Adipocyte (in vitro differentiated cells): ENCODE results near the gene ETF1.
A peak's percentile ranks its signal among the peaks of the same experiment; 100 is the strongest.

Source experiments
- DNase-seq: peaks from one replicate; pipeline ENCODE4 v3.0.0-alpha.2; 2015; ENCODE audit warnings: low read depth
- H3K27me3 ChIP-seq: replicated peaks from 2 replicates; pipeline ENCODE4 v1.7.0; 2013; ENCODE audit warnings: mild to moderate bottlenecking, low read length, moderate library complexity; ENCODE audit not compliant: control insufficient read depth, insufficient read depth
- H3K36me3 ChIP-seq: 2 replicates; pipeline ENCODE4 v1.7.0; 2013; ENCODE audit warnings: low read length, mild to moderate bottlenecking, moderate library complexity; ENCODE audit not compliant: control insufficient read depth, insufficient read depth, severe bottlenecking
- H3K4me1 ChIP-seq: 2 replicates; pipeline ENCODE4 v1.7.0; 2013; ENCODE audit warnings: mild to moderate bottlenecking, low read length, moderate library complexity; ENCODE audit not compliant: control insufficient read depth, insufficient read depth
- H3K4me3 ChIP-seq: 2 replicates; pipeline ENCODE4 v1.7.0; 2013; ENCODE audit warnings: mild to moderate bottlenecking, low read length, moderate library complexity
- H3K9ac ChIP-seq: 2 replicates; pipeline ENCODE4 v1.7.0; 2013; ENCODE audit warnings: mild to moderate bottlenecking, low read length, moderate library complexity
- H3K9me3 ChIP-seq: 2 replicates; pipeline ENCODE4 v1.7.0; 2013; ENCODE audit warnings: mild to moderate bottlenecking, low read length, moderate library complexity; ENCODE audit not compliant: control insufficient read depth

ETF1 gene

DNA sequence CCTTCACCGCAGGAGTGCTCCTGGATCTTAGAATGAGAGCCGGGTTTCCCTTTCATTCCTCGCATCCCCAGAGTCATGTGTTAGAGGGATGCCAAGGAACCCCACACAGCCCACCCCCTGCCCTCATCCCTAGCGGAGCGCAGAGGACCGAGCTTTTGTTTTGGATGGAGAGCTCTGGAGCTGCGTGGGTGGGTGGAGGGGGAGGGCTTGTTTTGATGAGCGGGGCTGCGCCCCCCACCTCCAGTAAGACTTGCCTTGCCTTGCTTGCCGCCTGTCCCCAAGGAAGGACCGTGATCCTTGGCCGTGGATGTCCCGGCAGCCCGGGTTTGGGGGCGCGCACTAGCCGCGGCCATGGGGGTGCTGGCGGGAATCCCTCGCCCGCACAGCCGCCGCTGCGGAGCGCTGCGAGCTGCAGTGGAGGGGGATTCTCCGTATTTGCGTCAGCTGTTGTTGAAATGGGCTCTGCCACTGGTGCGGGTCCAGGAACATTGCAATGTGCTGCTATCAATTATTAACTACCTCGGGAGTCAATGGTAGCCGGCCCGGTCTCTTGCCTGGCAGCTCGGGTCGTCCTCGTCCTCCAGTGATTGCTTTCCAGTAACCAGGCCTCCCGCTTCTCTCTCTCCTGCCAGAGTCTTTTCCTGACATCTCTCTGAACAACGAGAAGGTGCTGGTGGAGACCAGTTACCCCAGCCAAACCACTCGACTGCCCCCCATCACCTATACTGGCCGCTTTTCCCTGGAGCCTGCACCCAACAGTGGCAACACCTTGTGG lies 76.7 kb downstream of the ETF1 start:
- peak overlapping the region; percentile 71 for H3K9ac ChIP-seq
- no peaks in the 10 kb centered on the region for H3K36me3 ChIP-seq
- no peaks in the 10 kb centered on the region for H3K9me3 ChIP-seq
- peak overlapping the region; percentile 90 for H3K4me3 ChIP-seq
- peak; percentile 50 for DNase-seq
- H3K27me3 ChIP-seq, result no peaks in the 10 kb centered on the region
- H3K4me1 ChIP-seq, result peaks cover 21% of the 10 kb centered on the region

- Histone ChIP-seq H3K27me3 (no peaks in the 10 kb centered on the region), H3K36me3 (no peaks in the 10 kb centered on the region), H3K9ac (peak within 1 kb of the TSS; percentile 91), H3K9me3 (no peaks in the 10 kb centered on the region), H3K4me1 (peaks cover 26% of the 10 kb centered on the region), H3K4me3 (peak within 1 kb of the TSS; percentile 90)
- DNase-seq, result peak; percentile 97
These were observed 77.5 kb downstream of the ETF1 start, which contains the start of gene EGR1 for GRCh38 chr5:138465261-138466124. Gene EGR1, plus strand, starts transcription at chr5:138465479. Its CDS starts 283 bp downstream, at chr5:138465762.

DNA sequence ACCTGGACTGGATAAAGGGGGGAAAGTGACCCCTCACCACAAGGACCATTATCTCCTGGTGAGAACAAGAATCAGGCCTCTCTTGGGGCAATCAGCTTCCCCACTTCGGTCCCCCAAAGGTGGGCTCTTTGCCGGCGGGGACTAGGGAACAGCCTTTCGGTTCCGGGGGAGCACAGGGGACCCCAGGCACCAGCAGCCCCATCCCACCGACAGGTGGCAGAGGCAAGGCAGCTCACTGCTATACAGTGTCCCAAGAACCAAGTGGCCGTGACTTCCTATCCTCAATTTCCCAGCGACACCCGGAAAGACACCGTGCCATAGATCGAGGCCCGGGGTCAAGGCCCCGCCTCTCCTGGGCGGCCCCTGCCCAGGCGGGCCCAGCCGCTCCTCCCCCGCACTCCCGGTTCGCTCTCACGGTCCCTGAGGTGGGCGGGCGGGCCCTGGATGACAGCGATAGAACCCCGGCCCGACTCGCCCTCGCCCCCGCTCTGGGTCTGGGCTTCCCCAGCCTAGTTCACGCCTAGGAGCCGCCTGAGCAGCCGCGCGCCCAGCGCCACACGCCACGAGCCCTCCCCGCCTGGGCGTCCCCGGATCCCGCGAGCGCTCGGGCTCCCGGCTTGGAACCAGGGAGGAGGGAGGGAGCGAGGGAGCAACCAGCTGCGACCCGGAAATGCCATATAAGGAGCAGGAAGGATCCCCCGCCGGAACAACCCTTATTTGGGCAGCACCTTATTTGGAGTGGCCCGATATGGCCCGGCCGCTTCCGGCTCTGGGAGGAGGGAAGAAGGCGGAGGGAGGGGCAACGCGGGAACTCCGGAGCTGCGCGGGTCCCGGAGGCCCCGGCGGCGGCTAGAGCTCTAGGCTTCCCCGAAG lies 78.4 kb downstream of the ETF1 start:
- Histone ChIP-seq H3K4me1 (peaks cover 26% of the 10 kb centered on the region), H3K36me3 (no peaks in the 10 kb centered on the region), H3K4me3 (peak overlapping the region; percentile 90), H3K27me3 (no peaks in the 10 kb centered on the region), H3K9ac (peak overlapping the region; percentile 91), H3K9me3 (no peaks in the 10 kb centered on the region)
- peak; percentile 100 for DNase-seq

DNA sequence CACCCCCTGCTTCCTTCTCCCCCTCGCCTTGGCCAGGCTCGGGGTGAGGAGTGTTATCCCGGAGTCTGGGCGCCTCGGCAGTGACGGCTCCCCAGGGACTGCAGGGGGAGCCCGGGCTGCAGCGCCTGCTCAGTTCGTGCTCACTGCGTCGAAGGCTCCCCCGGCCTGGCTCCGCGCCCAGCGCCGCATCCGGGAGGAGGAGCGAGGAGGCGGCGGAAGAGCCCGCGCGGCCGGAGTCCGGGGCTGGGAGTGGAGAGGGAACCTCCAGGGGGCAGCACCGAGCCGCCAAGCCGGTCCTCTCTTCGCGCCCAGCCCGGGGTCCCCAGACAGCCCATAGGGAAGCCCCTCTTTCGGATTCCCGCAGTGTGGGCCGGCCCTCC lies 79.0 kb downstream of the ETF1 start:
- Histone ChIP-seq H3K4me1 (peaks cover 26% of the 10 kb centered on the region), H3K27me3 (no peaks in the 10 kb centered on the region), H3K36me3 (no peaks in the 10 kb centered on the region), H3K4me3 (peak overlapping the region; percentile 90), H3K9me3 (no peaks in the 10 kb centered on the region), H3K9ac (peak overlapping the region; percentile 91)
- DNase-seq, result peak; percentile 99

DNA sequence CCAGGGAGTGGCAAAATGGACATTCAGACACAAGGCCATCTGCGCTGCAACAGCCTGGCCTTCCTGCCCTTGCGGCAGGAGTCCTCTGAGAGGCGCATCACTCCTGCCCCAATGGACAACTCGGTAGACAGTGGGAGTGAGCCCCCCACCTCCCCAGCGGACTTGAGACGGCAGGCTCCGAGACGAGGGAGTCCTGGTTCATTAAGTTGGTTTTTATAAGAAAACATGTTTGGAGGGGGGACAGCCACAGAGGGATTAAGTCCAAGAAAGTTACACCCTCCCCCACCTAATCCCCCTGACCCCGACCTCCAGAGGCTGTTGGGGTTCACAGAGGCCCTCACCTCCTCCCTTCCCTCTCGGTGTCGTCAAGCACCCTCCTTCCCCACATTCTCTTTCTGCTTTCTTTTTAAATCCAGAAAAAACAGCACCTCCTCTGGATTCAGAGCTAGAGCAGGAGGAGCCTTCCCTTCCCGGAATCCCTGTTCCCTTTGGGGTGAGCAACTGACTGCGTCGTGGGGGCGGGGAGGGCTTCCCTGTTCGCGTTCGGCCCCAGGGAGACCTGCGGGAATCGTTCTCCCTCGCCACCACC lies 79.5 kb downstream of the ETF1 start:
- no peaks in the 10 kb centered on the region for H3K36me3 ChIP-seq
- no peak for DNase-seq
- H3K9me3 ChIP-seq, result no peaks in the 10 kb centered on the region
- H3K27me3 ChIP-seq, result no peaks in the 10 kb centered on the region
- H3K4me3 ChIP-seq, result peak overlapping the region; percentile 90
- peak overlapping the region; percentile 91 for H3K9ac ChIP-seq
- H3K4me1 ChIP-seq, result peaks cover 26% of the 10 kb centered on the region

DNA sequence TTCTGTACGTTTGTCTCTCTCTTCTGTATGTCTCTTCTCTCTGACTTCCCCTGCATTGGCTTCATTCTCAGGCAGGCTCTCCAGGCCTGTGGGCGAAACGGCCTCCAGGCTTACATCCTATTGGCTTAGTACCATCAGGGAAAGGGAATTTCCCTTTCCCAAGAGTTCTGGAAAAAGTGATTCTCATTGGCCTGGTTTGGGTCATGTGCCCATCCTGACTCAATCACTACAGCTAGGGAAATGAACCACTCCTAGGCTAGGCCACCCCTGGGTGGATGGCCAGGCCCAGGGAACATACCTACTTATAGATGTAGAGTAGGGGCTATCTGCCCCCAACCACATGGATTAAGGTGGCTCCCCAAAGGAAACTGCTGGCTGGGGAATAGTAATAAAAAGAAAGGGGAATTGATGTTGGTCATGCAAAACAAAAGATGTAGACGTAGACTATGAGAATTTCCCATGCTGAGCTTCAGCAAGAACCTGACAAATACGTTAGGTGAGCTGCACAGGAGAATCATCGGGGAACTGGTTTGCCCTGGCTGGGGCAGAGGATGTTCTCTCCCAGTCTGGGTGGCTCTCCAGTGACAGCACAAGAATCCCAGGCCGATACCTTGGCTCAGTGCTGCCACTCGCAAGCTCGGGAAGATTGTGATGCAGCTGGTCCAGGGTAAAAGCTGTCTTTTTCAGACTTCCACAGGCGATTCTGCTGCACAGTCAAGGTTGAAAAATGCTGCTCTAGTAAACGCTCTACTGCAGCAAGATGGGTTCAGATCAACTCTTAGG lies 81.5 kb downstream of the ETF1 start:
- Histone ChIP-seq H3K27me3 (peaks cover 14% of the 10 kb centered on the region), H3K4me1 (peaks cover 23% of the 10 kb centered on the region)
- DNase-seq, result peak; percentile 78

DNA sequence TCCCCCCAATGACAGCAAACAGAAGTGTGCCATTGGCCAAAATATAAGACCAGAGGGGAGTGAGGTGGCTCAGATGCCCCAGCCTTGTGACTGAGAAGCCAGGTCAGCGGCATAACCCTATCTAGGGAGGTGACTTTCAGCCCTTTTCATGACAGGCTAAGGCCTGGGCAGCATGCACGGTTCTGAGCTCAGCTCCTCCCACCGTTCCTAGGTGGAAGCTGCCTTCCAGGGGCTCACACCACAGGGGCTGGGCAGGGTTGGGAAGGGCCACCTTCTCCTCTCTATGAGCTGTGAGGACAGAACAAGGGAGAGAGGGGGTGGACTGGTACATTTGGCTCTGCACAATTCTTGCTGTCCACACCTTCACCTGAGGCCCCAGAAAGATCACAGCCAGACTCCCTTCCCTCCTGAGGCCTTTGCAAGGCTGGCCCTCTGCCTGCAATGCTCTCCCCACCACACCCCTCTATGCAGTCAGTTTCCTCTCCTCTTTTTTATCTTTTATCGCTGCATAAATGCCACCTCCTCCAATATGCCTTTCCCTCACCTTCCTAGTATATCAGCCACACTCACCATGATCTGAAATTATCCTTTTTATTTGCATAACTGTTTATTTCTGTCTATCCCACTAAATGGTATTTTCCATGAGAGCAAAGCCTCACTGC lies 82.9 kb downstream of the ETF1 start:
- H3K4me3 ChIP-seq, result no peak overlapping the region
- no peak overlapping the region for H3K9ac ChIP-seq
- peaks cover 14% of the 10 kb centered on the region for H3K27me3 ChIP-seq
- no peaks in the 10 kb centered on the region for H3K9me3 ChIP-seq
- no peak for DNase-seq
- H3K4me1 ChIP-seq, result peaks cover 15% of the 10 kb centered on the region
- no peaks in the 10 kb centered on the region for H3K36me3 ChIP-seq

More for the DNA sequence above, 81.5 kb downstream of the ETF1 start:
- Histone ChIP-seq H3K36me3 (no peaks in the 10 kb centered on the region), H3K9ac (peak overlapping the region; percentile 59), H3K9me3 (no peaks in the 10 kb centered on the region), H3K4me3 (no peak overlapping the region)

DNA sequence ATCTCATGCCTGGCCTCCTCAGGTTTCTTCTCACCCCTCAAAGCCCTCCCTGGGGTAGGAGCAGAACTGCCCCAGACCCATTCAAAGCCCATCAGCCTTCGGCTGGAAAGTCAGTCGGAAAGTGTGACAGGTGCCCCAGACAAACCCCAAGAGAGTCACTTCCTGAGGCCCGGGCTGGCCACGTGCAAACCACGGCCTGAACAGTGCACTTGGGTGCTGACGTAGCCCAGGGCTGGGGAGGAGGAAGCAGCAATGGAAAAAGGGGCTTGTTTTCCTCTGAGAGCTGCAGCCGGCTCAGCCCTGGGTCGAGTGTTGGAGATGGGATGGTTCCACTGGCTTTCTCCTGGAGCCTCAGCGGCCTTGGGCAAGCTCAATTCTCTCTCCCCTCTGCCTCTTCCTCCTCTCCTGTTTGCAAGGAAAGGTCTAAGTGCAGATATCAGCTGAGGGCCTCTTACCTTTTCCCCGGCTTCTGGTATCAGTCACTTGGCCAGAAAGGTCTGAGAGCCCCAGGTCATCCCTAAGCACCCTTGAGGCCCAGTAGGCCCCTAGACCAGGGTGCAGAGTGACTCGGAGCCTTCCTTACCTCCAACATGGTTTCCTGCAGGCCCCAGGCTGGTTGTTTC lies 83.6 kb downstream of the ETF1 start:
- Histone ChIP-seq H3K4me3 (no peak overlapping the region), H3K9ac (no peak overlapping the region), H3K9me3 (no peaks in the 10 kb centered on the region), H3K27me3 (peaks cover 20% of the 10 kb centered on the region), H3K36me3 (no peaks in the 10 kb centered on the region), H3K4me1 (peaks cover 15% of the 10 kb centered on the region)
- no peak for DNase-seq

DNA sequence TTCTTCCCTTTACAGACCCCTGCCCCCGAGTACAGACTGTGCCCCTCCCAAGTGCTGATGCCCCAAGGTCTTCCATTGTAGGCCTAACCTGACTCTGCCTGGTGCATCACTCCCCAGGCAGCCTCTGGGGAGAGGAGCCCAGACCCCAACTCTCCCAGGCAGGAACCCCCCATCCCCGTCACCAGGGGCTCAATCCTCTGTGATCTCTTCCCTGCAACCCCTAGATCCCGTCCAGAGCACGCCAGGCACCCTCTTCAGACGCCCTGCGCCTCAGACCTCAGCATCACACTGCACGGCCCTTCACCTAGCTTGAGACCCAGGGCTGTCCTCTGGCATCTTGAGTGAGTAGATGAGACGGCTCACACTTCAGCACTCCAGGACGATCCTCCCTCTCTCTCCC lies 84.2 kb downstream of the ETF1 start:
- H3K9ac ChIP-seq, result no peak overlapping the region
- H3K4me3 ChIP-seq, result no peak overlapping the region
- no peaks in the 10 kb centered on the region for H3K36me3 ChIP-seq
- DNase-seq, result no peak
- H3K27me3 ChIP-seq, result peaks cover 23% of the 10 kb centered on the region
- H3K4me1 ChIP-seq, result peaks cover 15% of the 10 kb centered on the region
- no peaks in the 10 kb centered on the region for H3K9me3 ChIP-seq
